Limb (tissue), 2 donors: ENCODE results near the gene TRABD2B.

ENCODE experiments used
- DNase-seq, 2 donors: peaks; one replicate each; pipeline ENCODE4 v3.0.0-alpha.2; 2016; ENCODE audit errors: extremely low spot score in 2 of 2

The TRABD2B gene

DNA sequence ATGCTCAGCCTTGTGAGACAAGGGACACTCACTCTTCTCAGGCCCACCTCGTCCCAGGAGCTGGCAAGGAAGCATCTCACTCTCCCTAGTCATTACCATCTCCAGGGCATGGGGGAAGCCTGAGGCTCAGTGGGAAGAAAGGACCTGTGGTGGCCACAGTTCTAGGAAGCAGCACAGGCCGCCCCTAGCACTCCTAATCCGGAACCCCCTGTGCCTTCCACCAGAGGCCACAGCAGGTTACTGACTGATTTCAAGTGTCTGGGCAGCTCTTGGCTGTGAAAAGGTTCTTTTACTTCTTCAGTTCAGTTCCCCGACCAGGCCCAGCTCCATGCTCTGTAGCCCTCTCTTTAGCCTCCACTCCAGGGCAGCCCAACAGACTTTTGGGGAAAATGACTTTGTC is 84.4 kb downstream of the TRABD2B start:
- DNase-seq: no peak

DNA sequence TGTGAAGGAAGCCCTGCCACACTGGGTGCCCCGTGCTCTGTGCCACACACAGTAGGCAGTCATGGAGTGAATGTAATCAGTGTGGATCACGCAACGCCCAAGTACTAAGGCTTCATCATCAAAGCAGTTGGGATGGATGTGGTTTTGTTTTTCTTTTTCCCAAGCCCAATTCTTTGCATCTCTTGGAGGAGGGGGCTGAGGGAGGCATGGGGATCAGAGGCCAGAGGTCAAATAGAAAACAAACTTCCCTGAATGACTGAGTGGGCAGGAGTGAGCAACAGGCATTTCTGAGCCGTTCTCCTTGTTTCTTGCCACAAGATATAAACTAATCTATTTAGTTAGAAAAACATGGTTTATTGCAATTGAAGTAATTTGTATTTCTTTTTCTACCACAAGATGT is 85.3 kb downstream of the TRABD2B start:
- no peak for DNase-seq

DNA sequence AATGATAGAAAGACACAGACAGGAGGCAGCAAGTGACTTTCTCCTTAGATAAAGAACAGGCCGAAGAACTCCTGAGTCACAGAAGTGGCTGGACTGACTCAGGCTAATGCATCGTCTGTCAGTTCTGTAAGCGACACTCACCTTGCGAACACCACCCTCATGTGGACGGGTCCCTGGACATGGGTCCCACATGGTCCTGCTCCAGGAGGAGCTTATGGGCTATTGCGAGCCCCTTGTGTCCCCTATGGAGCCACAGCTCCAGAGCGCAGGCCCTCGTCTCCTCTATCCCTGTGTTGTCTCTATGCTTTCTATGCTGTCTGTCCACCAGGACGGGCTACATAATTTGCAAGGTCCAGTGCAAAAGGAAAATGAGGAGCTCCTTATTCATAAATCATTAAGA is 85.8 kb downstream of the TRABD2B start:
- no peak for DNase-seq

- DNase-seq: no peak
These were observed 88.9 kb downstream of the TRABD2B start for GRCh38 chr1:47908258-47908657.

DNA sequence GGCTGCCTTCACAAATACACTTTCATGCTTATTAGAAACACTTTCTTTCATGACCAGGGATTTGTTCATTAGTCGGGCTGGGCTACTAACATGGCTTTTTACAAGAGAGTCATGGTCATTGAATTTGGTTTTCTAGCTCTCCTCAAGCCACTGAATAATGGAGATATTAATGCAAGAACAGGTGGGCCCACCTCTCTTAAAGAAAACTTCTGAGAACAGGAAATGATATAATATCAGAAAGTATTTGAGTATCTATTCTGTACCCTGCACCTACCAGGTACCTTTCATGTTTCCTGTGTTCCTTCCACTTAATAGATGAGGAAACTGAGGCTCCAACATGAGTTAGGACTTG is 90.0 kb downstream of the TRABD2B start:
- DNase-seq: no peak

DNA sequence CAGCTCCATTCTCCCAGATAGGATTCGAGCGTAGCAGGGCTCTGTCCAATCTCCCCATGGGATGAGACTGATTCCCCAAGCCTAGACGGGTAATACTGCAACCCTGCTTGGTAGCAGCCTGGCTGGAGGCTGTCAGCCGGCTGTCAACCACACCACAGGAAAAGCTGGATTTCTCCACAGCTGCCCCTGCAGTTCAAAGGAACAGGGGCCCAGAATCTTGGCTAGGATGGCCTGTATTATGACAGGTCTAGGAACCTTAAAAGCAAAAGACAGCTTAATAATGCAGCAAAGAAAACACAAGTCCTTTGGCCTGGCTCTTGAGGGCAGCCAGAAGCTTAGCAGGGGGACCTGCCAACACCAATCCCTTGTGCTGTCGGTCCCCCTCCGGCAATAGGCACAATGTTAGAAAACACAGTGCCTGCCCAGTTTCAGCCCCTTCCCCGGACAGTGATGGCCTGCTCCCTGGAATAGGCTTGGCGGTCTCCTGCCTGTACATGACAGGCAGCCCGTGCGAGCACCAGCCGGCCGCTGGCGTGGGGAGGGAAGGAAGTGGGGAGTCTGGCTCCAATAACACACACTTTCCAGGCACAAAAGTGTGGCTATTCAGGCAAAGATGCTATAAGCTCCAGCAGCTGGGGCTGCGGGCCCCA is 90.5 kb downstream of the TRABD2B start:
- DNase-seq: peak in 1 of 2 donors; percentile 49

DNA sequence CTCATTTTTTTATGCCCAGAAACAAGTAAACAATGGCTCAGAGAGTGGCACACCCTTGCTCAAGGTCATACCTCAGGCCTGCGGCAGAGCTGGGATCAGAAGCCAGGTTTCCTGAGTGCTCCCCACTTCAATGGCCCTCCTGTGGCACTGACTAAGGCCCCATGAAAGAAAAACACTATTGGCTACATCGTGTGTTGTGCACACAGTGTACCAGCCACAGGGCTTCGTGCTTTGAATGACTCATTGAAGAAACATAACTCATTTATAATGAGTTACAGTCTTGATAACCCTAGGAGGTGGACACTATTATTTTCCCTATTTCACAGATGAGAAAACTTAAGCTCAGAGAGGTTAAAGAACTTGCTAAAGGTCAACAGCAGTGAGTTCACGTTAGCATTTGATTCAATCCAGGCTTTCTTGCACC is 91.2 kb downstream of the TRABD2B start:
- DNase-seq: no peak

GRCh38 chr1:47903723-47904122 is 93.5 kb downstream of the TRABD2B start:
- DNase-seq: no peak

GRCh38 chr1:47901001-47901575 is 96.1 kb downstream of the TRABD2B start:
- DNase-seq: no peak

DNA sequence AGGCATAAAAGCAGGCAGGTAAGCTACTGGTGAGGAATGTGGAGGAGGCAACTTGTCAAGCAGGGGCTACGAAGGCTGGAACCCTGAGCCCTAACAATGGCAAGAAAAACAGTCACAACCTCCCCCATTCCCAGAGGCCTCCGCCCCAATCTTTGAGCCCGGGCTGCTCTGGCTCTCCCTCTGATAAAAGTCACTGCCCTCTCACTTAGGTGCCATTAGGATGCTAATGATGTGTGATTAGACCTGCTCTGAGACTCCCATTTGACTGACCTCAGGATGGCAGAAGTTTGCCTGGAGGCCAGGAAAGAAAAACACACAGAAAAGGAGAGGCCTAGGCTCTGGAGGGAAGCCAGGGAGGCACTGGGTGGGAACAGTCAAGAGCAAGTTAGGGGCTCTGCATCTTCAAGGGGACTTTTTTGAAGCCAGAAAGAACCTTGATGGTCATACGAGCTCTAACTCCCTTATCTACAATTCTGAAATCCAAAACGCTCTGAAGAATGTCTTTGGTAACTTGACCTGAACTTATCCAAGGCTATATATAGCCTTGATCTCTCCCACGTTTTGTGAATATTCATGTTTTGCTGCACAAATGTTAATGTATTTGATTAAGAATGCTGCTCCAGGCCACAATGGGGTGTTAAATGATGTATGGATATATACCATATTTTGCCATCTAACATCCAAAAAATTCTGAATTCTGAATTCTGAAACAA is 98.9 kb downstream of the TRABD2B start:
- DNase-seq: no peak

GRCh38 chr1:47895279-47896125 is 101.7 kb downstream of the TRABD2B start:
- DNase-seq: peak in 1 of 2 donors; percentile 57

DNA sequence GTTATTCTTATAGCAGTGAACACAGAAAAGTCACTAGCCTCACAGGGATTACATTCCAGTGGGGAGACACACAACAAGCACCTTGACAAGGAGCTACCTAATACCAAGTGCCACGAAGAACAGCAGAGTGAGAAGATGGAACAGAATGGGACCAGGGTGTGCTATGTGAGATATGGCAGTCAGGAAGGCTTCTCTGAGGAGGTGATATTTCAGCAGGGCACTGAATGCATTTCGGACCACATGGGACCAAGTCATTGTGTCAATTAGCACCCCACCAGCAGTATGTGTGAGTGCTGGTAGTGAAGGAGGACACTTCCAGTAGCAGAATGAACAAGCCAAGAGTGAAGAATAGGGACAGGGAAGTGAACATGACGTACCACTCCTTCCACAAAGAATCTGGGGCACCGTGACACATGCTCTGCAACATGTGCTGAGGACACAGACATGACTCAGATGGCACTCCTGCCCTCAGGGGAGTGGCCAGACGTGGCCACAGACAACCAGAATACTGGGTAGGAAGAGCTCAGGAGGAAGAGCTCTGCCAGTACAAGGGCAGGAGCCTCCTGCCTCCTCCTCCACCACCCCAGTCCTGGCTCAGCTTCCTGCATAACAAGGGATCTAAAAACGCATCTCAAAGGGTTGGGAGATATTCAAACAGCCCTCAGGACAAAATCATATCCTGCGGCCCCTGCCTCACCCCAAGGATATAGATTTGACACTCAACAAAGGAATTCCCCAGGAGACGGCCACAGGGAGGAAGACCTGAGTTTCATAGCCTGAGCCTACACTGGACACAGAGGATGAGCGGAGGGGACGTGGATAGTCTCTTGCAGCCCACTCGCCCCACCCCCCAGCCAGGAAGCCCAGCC is 102.5 kb downstream of the TRABD2B start:
- no peak for DNase-seq

GRCh38 chr1:47893412-47893811 is 103.8 kb downstream of the TRABD2B start:
- no peak for DNase-seq

DNA sequence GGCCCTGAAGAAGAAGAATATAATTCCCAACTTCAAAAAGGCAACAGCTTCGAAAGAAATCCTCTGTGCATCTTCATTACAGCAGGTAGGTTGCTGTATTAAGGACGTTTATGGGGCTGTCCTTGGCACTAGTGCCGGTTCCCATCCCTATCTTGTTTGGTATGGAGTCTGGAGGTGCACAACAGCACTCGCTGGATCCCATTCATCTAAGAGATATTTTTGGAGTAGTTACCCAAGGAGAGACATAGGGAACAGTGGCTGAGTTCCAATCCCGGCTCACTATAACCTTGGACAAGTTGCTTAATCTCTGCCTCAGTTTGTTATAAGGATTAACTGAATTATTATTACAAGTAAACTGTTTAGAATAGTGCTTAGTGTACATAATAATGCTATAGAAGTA is 106.4 kb downstream of the TRABD2B start:
- no peak for DNase-seq

- DNase-seq: no peak
These were observed 108.9 kb downstream of the TRABD2B start for GRCh38 chr1:47888294-47888629.

- no peak for DNase-seq
These were observed 109.5 kb downstream of the TRABD2B start for GRCh38 chr1:47887475-47888293.

DNA sequence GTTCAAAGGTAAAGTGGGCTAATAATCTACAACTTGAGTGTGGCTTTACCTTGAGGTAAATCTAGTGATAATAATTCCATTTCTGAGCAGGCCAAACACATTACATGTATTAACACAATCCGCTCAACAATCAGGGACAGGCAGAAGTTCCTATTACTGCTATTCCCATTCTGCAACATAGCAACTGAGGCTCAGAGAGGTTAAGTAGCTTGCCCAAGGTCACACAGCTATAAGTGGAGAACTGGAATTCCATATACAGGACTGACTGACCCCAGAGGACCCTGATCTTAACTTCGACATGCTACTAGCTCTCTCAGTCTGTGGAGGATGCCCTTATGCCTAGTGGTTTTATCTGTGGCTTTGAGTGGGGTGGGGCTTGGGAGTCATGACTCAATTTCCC is 110.1 kb downstream of the TRABD2B start:
- no peak for DNase-seq

GRCh38 chr1:47886141-47886540 is 111.0 kb downstream of the TRABD2B start:
- no peak for DNase-seq

GRCh38 chr1:47885062-47885830 is 111.9 kb downstream of the TRABD2B start:
- DNase-seq: no peak

GRCh38 chr1:47883963-47884362 is 113.2 kb downstream of the TRABD2B start:
- no peak for DNase-seq
